Hepatocyte (in vitro differentiated cells): ENCODE data around the gene TMEFF1.

Experiments
- CTCF ChIP-seq: fragments of 200-600 bp; sonication (generic); IDR thresholded peaks from 2 replicates; pipeline ENCODE4 v1.5.1; 2016; ENCODE audit warnings: antibody characterized with exemption, mild to moderate bottlenecking; ENCODE audit not compliant: poor library complexity
- EZH2 ChIP-seq: fragments of 200-600 bp; sonication (generic); IDR thresholded peaks from 2 replicates; pipeline ENCODE4 v1.6.1; 2016; ENCODE audit warnings: antibody characterized with exemption, mild to moderate bottlenecking, borderline replicate concordance
- EZH2phosphoT487 ChIP-seq: fragments of 200-600 bp; sonication (generic); IDR thresholded peaks from one replicate; pipeline ENCODE4 v1.6.1; 2018; ENCODE audit warnings: antibody characterized with exemption, mild to moderate bottlenecking, low read depth, moderate library complexity; ENCODE audit not compliant: unreplicated experiment, severe bottlenecking

- TF ChIP-seq CTCF (no peak), EZH2 (no peak), EZH2phosphoT487 (no peak)
Observed at GRCh38 chr9:100425758-100426157, 47.2 kb upstream of the TMEFF1 start.
